Bronchial epithelial cell (primary cell): ENCODE measurements around the gene TAS1R3. TPM values are rescaled to one million over a fixed set of nuclear protein-coding genes. Genes with fewer than 3 reads are reported as not detected.

Experiments used
- DNase-seq: peaks from one replicate; pipeline ENCODE4 v3.0.0-alpha.2; 2010; ENCODE audit warnings: low read depth
- FAIRE-seq: peaks from 2 replicates; lab custom pipeline; 2011; peaks lifted over from hg19 to GRCh38; lab: Jason Lieb, UNC
- H3K27me3 ChIP-seq: 2 replicates; pipeline ENCODE4 v1.5.1; 2011; ENCODE audit warnings: low read length; ENCODE audit not compliant: control insufficient read depth, insufficient read depth
- H3K36me3 ChIP-seq: 2 replicates; pipeline ENCODE4 v1.5.1; 2011; ENCODE audit warnings: low read length; ENCODE audit not compliant: control insufficient read depth, insufficient read depth
- H3K4me3 ChIP-seq: 2 replicates; pipeline ENCODE4 v1.5.1; 2011; ENCODE audit warnings: mild to moderate bottlenecking, low read depth, low read length, control low read depth
- CTCF ChIP-seq: IDR thresholded peaks from 2 replicates; pipeline ENCODE4 v1.5.1; 2011; ENCODE audit warnings: mild to moderate bottlenecking, moderate library complexity, low read length, control low read depth, inconsistent platforms; ENCODE audit not compliant: insufficient read depth, severe bottlenecking
- total RNA-seq: library from RNA; depleted of rRNA; stranded (reverse); fragments of >200 nt; gene quantifications from 2 replicates; pipeline ENCODE4 v1.2.1, GENCODE V29; 2014

The TAS1R3 gene
- total RNA-seq, 1 donor from 2014 or later, result 0.26 TPM

- no peak for TF ChIP-seq CTCF
- Histone ChIP-seq H3K36me3 (peaks cover 15% of the 10 kb centered on the region), H3K27me3 (no peaks in the 10 kb centered on the region), H3K4me3 (peak overlapping the region; percentile 75)
- no peak for FAIRE-seq
- DNase-seq, result no peak
Measured at GRCh38 chr1:1307261-1307922, 23.7 kb upstream of the TAS1R3 start.

GRCh38 chr1:1307923-1308755 lies 22.9 kb upstream of the TAS1R3 start, which contains the start of the genes ACAP3 and PUSL1:
Gene ACAP3, minus strand, starts transcription at chr1:1307930. Its CDS starts 115 bp downstream, at chr1:1307815.
Gene PUSL1, plus strand, starts transcription at chr1:1308597. Its CDS starts 47 bp downstream, at chr1:1308644.
- Histone ChIP-seq H3K27me3 (no peaks in the 10 kb centered on the region), H3K36me3 (peaks cover 20% of the 10 kb centered on the region), H3K4me3 (peak within 1 kb of the TSS; percentile 86)
- no peak for TF ChIP-seq CTCF
- DNase-seq (peak; percentile 74), FAIRE-seq (no peak)

GRCh38 chr1:1308756-1309250 lies 22.3 kb upstream of the TAS1R3 start:
- DNase-seq (no peak), FAIRE-seq (no peak)
- TF ChIP-seq CTCF, result no peak
- H3K27me3 ChIP-seq, result no peaks in the 10 kb centered on the region
- H3K36me3 ChIP-seq, result peaks cover 26% of the 10 kb centered on the region
- peak overlapping the region; percentile 86 for H3K4me3 ChIP-seq

GRCh38 chr1:1309251-1310108 lies 21.6 kb upstream of the TAS1R3 start:
- Histone ChIP-seq H3K36me3 (peaks cover 31% of the 10 kb centered on the region), H3K4me3 (peak overlapping the region; percentile 86), H3K27me3 (no peaks in the 10 kb centered on the region)
- no peak for DNase-seq
- no peak for FAIRE-seq
- no peak for TF ChIP-seq CTCF

GRCh38 chr1:1310109-1310385 lies 21.0 kb upstream of the TAS1R3 start:
- TF ChIP-seq CTCF, result no peak
- no peak for FAIRE-seq
- no peak for DNase-seq
- Histone ChIP-seq H3K4me3 (no peak overlapping the region), H3K36me3 (peaks cover 33% of the 10 kb centered on the region), H3K27me3 (no peaks in the 10 kb centered on the region)
